Ovary (tissue), 9 donors: ENCODE measurements around the gene NUCB2. TPM values are rescaled to one million over a fixed set of nuclear protein-coding genes. Genes with fewer than 3 reads are reported as not detected.

Source experiments
- DNase-seq, 5 donors: peaks; one replicate each; pipeline ENCODE4 v3.0.0-alpha.2; 2019 to 2020
- H3K27ac ChIP-seq, 2 donors: fragments of 200-600 bp; one replicate each; pipeline versions ENCODE4 v1.5.1 to v1.8.0; 2019 to 2022
- H3K27me3 ChIP-seq: fragments of 200-600 bp; one replicate; pipeline ENCODE4 v1.8.0; 2022
- H3K36me3 ChIP-seq: fragments of 200-600 bp; sonication (generic); one replicate; pipeline ENCODE4 v1.5.1; 2019
- H3K4me1 ChIP-seq: one replicate; pipeline ENCODE4 v1.8.1; 2013; ENCODE audit warnings: mild to moderate bottlenecking, moderate library complexity; ENCODE audit not compliant: insufficient read depth
- H3K4me3 ChIP-seq: fragments of 200-600 bp; sonication (generic); one replicate; pipeline ENCODE4 v1.5.1; 2017
- H3K9me3 ChIP-seq, 2 donors: fragments of 200-600 bp in 1 of 2; sonication (generic) in 1 of 2; one replicate each; pipeline versions ENCODE4 v1.5.1 to v1.8.1; 2013 to 2019; ENCODE audit warnings: mild to moderate bottlenecking in 1 of 2, moderate library complexity in 1 of 2
- EP300 ChIP-seq: sonication (generic); formaldehyde crosslinking; IDR thresholded peaks from one replicate; pipeline ENCODE4 v1.6.1; 2017; ENCODE audit warnings: antibody characterized with exemption
- POLR2A ChIP-seq: fragments of 450-650 bp; IDR thresholded peaks from one replicate; pipeline ENCODE4 v1.6.1; 2017; ENCODE audit warnings: antibody characterized with exemption, mild to moderate bottlenecking, moderate library complexity
- WGBS, 3 donors: extraction: QIAGEN DNeasy Blood & Tissue Kit in 1 of 3; methylation state at CpG; one replicate each; pipeline versions ENCODE4 v1.1.5 to v1.1.7; 2013 to 2017; 5-methylcytosine and 5-hydroxymethylcytosine counted together
- intact Hi-C, 4 donors: fragments of 100-400 bp; cut with DNase I; formaldehyde crosslinking; loops; one replicate each; pipeline versions ENCODE4 v1.11.0 to v1.15.1; 2022 to 2023
- polyA plus RNA-seq, 2 donors: library from polyadenylated mRNA; stranded (reverse); fragments of 200-250 nt in 1 of 2; fragments of 350-450 nt in 1 of 2; fragmentation: Illumina TruSeq in 1 of 2; extraction: RNeasy Lipid Tissue Mini Kit (QIAGEN cat#74804) in 1 of 2; gene quantifications; one replicate each; pipeline ENCODE4 v1.2.3, GENCODE V29; 2013 to 2014
- total RNA-seq, 7 donors: library from RNA; depleted of rRNA in 2 of 7; stranded (reverse); fragments of >200 nt in 2 of 7; fragmentation: NEBNext Ultra II Directional in 3 of 7; extraction: Animal tissue kit (Norgen Biotek cat#: 25700) in 3 of 7; gene quantifications; one replicate each; pipeline versions ENCODE4 v1.1.0 to v1.2.4, GENCODE V29; 2016 to 2023
- TF ChIP-seq, protein P1 (sequence below), 3 donors: fragments of 450-650 bp in 2 of 3; fragments of 200-600 bp in 1 of 3; IDR thresholded peaks; one replicate each; pipeline versions ENCODE4 v1.5.1 to v1.8.0; 2016 to 2022; ENCODE audit warnings: antibody characterized with exemption in 3 of 3, mild to moderate bottlenecking in 1 of 3
- donor health status: DM: no; HTN: no; CAD: no; lungs with moderate emphysema.
- donor health status: DM: no; HTN: no; CAD: no.
- donor health status: Bipolar disorder and iron deficiency.
- donor health status: DM: yes; HTN: yes; CAD: no.
- donor health status: DM: no; HTN: no; CAD: no.
- donor health status: DM: yes; HTN: yes; CAD: no.

The NUCB2 gene
- total and polyA plus RNA-seq, 9 donors, result 36.7 to 116 (median 86.1) TPM

DNA sequence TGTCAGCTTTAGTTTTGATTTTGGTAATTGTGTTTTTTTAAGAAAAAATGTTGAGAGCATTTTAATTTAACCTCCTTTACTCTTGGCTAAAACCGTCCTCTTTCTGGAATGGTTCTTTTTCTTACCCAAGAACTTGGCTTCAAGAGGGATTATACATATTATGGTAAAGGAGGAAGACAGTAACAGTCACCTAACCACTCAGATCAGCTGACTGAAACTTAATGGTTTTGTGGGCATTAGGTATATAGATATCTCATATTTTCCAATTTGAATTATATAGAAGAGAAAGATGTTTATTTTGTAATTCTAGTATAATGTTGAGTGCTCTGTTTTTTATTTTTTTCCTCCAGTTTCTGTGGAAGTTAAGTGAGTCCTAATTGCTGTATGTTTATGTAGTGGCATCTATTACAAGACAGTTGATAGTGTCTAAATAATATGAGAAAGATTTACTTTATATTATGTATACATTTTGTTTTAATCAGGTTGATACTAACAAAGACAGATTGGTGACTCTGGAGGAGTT is 38.4 kb downstream of the NUCB2 start:
- no peak for DNase-seq
- Histone ChIP-seq H3K27me3 (no peaks in the 10 kb centered on the region), H3K9me3 (no peaks in the 10 kb centered on the region), H3K36me3 (no peaks in the 10 kb centered on the region), H3K27ac (no peak overlapping the region), H3K4me3 (no peak overlapping the region), H3K4me1 (no peaks in the 10 kb centered on the region)
- TF ChIP-seq, protein P1, sequence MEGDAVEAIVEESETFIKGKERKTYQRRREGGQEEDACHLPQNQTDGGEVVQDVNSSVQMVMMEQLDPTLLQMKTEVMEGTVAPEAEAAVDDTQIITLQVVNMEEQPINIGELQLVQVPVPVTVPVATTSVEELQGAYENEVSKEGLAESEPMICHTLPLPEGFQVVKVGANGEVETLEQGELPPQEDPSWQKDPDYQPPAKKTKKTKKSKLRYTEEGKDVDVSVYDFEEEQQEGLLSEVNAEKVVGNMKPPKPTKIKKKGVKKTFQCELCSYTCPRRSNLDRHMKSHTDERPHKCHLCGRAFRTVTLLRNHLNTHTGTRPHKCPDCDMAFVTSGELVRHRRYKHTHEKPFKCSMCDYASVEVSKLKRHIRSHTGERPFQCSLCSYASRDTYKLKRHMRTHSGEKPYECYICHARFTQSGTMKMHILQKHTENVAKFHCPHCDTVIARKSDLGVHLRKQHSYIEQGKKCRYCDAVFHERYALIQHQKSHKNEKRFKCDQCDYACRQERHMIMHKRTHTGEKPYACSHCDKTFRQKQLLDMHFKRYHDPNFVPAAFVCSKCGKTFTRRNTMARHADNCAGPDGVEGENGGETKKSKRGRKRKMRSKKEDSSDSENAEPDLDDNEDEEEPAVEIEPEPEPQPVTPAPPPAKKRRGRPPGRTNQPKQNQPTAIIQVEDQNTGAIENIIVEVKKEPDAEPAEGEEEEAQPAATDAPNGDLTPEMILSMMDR (IDR thresholded peaks at IDR 0.05), result no peak
- TF ChIP-seq EP300 (no peak), POLR2A (no peak)
- 75 to 80% (median 75%) methylated on average over 1 of the region's 1 CpG for WGBS, 3 donors
- intact Hi-C loops, result no loop called here

DNA sequence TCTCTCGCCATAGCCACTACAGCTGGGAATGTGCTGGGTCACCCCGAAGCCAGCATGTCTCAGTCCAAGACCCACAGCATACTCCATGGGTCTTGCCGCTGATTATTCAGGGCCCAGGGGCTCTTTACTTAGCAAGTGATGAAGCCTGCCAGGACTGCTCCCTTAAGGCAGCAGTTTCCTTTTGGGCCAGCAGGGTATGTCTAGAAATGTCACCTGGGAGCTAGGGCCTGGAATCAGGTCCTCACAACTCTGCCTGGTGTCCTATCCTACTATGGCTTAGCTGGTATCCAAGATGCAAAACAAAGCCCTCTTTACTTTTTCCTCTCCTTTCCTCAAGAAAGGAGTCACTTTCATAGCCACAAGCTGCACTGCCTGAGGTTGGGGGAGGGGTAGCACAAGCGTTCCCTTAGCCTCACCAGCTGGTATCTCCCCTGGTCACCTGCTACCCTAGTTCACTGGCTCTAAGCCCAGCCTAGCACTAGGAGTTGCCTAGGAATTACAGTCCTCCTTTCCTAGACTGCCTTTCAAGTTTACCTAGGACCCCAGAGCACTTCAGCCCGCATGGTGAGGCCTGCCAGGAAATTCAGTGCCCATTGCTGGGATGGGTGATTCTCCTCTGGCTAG is 52.4 kb downstream of the NUCB2 start:
- DNase-seq, result no peak
- WGBS, 3 donors, result 90 to 92% (median 90%) methylated on average over 5 of the region's 5 CpGs
- no peaks in the 10 kb centered on the region for H3K9me3 ChIP-seq
- H3K27me3 ChIP-seq, result no peaks in the 10 kb centered on the region
- intact Hi-C loops, result no loop called here
- TF ChIP-seq, protein P1 (IDR thresholded peaks at IDR 0.05), result no peak
- TF ChIP-seq POLR2A (no peak), EP300 (no peak)
- no peak overlapping the region for H3K4me3 ChIP-seq
- no peaks in the 10 kb centered on the region for H3K36me3 ChIP-seq
- no peaks in the 10 kb centered on the region for H3K4me1 ChIP-seq
- H3K27ac ChIP-seq, result no peak overlapping the region

DNA sequence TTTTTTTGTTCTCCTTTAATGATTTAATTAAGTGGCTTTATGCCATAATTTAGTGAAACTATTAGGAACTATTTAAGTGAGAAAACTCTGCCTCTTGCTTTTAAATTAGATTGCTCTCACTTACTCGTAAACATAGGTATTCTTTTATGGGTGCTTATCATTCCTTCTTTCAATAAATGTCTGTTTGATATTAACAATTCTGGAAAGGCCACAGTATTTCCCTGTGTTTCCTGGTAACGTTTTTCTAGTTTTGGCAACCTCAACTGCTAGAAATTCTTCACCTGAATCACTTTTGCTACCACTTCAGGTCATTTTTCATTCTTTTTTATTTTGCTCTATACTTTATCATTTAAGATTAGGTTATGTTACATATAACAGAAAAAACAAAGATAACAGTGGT is 55.1 kb downstream of the NUCB2 start:
- no peaks in the 10 kb centered on the region for H3K27me3 ChIP-seq
- DNase-seq, result no peak
- H3K9me3 ChIP-seq, result no peaks in the 10 kb centered on the region
- 51 to 61% (median 53%) methylated on average over 2 of the region's 2 CpGs for WGBS, 3 donors
- H3K4me1 ChIP-seq, result no peaks in the 10 kb centered on the region
- no peak overlapping the region for H3K4me3 ChIP-seq
- no peak overlapping the region for H3K27ac ChIP-seq
- H3K36me3 ChIP-seq, result no peaks in the 10 kb centered on the region
- TF ChIP-seq EP300 (no peak), POLR2A (no peak)
- TF ChIP-seq, protein P1 (IDR thresholded peaks at IDR 0.05), result no peak
- intact Hi-C loops, result no loop called here

DNA sequence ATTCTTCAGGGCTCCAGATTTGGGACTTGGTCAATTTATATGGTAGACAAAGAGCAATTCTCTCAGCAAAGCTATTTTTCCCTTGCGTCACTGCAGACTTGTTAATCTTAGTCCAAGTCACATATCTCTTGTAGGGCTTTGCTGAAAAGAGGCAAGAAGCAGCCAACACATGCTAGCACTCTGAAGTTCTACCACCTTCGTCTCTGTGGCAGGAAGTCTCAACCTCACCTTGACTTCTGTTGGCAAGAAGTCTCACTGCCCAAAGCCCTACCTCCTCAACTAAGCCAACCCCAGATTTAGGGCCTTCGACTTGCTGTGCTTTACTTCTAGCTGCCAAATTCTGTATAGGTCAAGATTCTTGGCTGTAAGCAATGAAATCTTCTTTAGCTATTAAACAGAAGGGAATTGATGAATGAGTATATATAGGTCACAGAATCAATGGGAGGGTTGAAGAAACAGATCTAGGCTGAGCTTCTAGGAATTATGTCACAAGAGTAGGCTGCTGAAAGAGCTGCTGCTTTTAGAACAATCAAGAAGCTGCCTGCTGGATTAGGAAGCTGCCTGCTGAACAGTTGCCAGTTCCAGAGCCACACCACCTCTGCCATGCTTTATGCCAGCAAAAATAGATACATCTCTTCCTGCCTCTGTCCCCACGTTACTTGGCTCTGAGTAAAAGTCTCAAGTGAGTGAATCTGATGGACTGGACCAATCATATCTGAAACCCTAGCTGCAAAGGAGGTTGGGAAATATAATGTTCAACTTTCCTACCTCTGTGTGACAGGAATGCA is 57.5 kb downstream of the NUCB2 start:
- Histone ChIP-seq H3K27me3 (no peaks in the 10 kb centered on the region), H3K4me3 (no peak overlapping the region), H3K4me1 (no peaks in the 10 kb centered on the region), H3K36me3 (no peaks in the 10 kb centered on the region), H3K9me3 (no peaks in the 10 kb centered on the region), H3K27ac (no peak overlapping the region)
- WGBS, 3 donors, result 78 to 81% (median 81%) methylated on average over 4 of the region's 4 CpGs
- intact Hi-C loops, result no loop called here
- DNase-seq, result no peak
- TF ChIP-seq, protein P1 (IDR thresholded peaks at IDR 0.05), result no peak
- no peak for TF ChIP-seq POLR2A
- TF ChIP-seq EP300, result no peak
